Stomach (tissue), 4 donors: ENCODE results near the gene GSTO1.

Experiments
- POLR2A ChIP-seq, 4 donors: fragments of 450-650 bp; IDR thresholded peaks; one replicate each; pipeline ENCODE4 v1.6.1; 2016; ENCODE audit warnings: antibody characterized with exemption in 4 of 4, control low read depth in 2 of 4, mild to moderate bottlenecking in 1 of 4, moderate library complexity in 1 of 4
- TF ChIP-seq, protein P1 (sequence below), 7 experiments: fragments of 450-650 bp in 4 of 7; fragments of 200-600 bp in 3 of 7; sonication (generic) in 3 of 7; IDR thresholded peaks; one replicate each; pipeline ENCODE4 v1.5.1; 2016 to 2019; ENCODE audit warnings: antibody characterized with exemption in 7 of 7, control low read depth in 2 of 7, mild to moderate bottlenecking in 1 of 7

DNA sequence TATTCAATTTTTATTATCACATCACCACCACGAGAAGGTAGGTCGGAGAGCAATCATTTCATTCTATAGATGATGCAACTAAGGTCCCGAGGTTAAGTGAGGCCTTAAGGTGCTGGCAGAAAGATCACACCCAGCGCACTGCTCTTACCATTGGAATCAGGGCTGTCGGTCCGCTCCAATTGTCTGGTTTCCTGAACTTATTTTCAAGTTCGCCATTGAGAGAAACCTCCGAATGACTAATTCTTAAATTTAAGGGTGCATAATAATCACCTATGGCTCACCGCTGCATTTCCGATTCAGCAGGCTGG is 13.7 kb downstream of the GSTO1 start:
- TF ChIP-seq, protein P1, sequence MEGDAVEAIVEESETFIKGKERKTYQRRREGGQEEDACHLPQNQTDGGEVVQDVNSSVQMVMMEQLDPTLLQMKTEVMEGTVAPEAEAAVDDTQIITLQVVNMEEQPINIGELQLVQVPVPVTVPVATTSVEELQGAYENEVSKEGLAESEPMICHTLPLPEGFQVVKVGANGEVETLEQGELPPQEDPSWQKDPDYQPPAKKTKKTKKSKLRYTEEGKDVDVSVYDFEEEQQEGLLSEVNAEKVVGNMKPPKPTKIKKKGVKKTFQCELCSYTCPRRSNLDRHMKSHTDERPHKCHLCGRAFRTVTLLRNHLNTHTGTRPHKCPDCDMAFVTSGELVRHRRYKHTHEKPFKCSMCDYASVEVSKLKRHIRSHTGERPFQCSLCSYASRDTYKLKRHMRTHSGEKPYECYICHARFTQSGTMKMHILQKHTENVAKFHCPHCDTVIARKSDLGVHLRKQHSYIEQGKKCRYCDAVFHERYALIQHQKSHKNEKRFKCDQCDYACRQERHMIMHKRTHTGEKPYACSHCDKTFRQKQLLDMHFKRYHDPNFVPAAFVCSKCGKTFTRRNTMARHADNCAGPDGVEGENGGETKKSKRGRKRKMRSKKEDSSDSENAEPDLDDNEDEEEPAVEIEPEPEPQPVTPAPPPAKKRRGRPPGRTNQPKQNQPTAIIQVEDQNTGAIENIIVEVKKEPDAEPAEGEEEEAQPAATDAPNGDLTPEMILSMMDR (IDR thresholded peaks at IDR 0.05): no peak
- no peak for TF ChIP-seq POLR2A (IDR thresholded peaks at IDR 0.05)
